ENCODE results near the gene AFF3. TPM values are rescaled to one million over a fixed set of nuclear protein-coding genes. Genes with fewer than 3 reads are reported as not detected.

The AFF3 gene
- total RNA-seq, 6 experiments from 2014 or later = 0.80 to 8.2 (median 6.8) TPM

GRCh38 chr2:100140582-100140981, 1.8 kb downstream of the AFF3 start:
- Mint-ChIP-seq H3K36me3 (ENCODE audit: low read depth) (no peaks in the 10 kb centered on the region; the same call in 1 of the 2 replicates), H3K27ac (no peak overlapping the region), H3K4me3 (no peak overlapping the region), H3K4me1 (ENCODE audit: low read depth) (no peaks in the 10 kb centered on the region), H3K27me3 (ENCODE audit: insufficient read depth) (peaks cover 9% of the 10 kb centered on the region), H3K9me3 (no peaks in the 10 kb centered on the region; the same call in 1 of the 2 replicates)
- no peak for DNase-seq
- TF ChIP-seq, protein P1, sequence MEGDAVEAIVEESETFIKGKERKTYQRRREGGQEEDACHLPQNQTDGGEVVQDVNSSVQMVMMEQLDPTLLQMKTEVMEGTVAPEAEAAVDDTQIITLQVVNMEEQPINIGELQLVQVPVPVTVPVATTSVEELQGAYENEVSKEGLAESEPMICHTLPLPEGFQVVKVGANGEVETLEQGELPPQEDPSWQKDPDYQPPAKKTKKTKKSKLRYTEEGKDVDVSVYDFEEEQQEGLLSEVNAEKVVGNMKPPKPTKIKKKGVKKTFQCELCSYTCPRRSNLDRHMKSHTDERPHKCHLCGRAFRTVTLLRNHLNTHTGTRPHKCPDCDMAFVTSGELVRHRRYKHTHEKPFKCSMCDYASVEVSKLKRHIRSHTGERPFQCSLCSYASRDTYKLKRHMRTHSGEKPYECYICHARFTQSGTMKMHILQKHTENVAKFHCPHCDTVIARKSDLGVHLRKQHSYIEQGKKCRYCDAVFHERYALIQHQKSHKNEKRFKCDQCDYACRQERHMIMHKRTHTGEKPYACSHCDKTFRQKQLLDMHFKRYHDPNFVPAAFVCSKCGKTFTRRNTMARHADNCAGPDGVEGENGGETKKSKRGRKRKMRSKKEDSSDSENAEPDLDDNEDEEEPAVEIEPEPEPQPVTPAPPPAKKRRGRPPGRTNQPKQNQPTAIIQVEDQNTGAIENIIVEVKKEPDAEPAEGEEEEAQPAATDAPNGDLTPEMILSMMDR (IDR thresholded peaks at IDR 0.05) = no peak

- H3K9me3 Mint-ChIP-seq = no peaks in the 10 kb centered on the region
- TF ChIP-seq, protein P1 (IDR thresholded peaks at IDR 0.05) = no peak
- H3K27me3 Mint-ChIP-seq (ENCODE audit: insufficient read depth) = peaks cover 4% of the 10 kb centered on the region
- no peak for DNase-seq
- H3K27ac Mint-ChIP-seq = no peak overlapping the region
- H3K4me3 Mint-ChIP-seq = no peak overlapping the region
- H3K36me3 Mint-ChIP-seq (ENCODE audit: low read depth) = no peaks in the 10 kb centered on the region
- H3K4me1 Mint-ChIP-seq (ENCODE audit: low read depth) = no peaks in the 10 kb centered on the region
Observed at GRCh38 chr2:100137866-100138570, 4.4 kb downstream of the AFF3 start.

- Mint-ChIP-seq H3K27me3 (ENCODE audit: insufficient read depth) (peaks cover 4% of the 10 kb centered on the region), H3K4me1 (ENCODE audit: low read depth) (no peaks in the 10 kb centered on the region), H3K4me3 (no peak overlapping the region), H3K27ac (no peak overlapping the region), H3K9me3 (no peaks in the 10 kb centered on the region), H3K36me3 (ENCODE audit: low read depth) (no peaks in the 10 kb centered on the region)
- TF ChIP-seq, protein P1 (IDR thresholded peaks at IDR 0.05) = no peak
- DNase-seq = no peak
Observed at GRCh38 chr2:100137318-100137717, 5.1 kb downstream of the AFF3 start.

- Mint-ChIP-seq H3K27ac (no peak overlapping the region), H3K36me3 (ENCODE audit: low read depth) (no peaks in the 10 kb centered on the region), H3K4me1 (ENCODE audit: low read depth) (no peaks in the 10 kb centered on the region), H3K4me3 (no peak overlapping the region), H3K27me3 (ENCODE audit: insufficient read depth) (peaks cover 4% of the 10 kb centered on the region), H3K9me3 (no peaks in the 10 kb centered on the region)
- no peak for DNase-seq
- TF ChIP-seq, protein P1 (IDR thresholded peaks at IDR 0.05) = no peak
Observed at GRCh38 chr2:100136310-100136709, 6.1 kb downstream of the AFF3 start.

- Mint-ChIP-seq H3K36me3 (ENCODE audit: low read depth) (no peaks in the 10 kb centered on the region), H3K27ac (no peak overlapping the region), H3K4me3 (no peak overlapping the region), H3K9me3 (no peaks in the 10 kb centered on the region), H3K4me1 (ENCODE audit: low read depth) (no peaks in the 10 kb centered on the region), H3K27me3 (ENCODE audit: insufficient read depth) (peaks cover 2% of the 10 kb centered on the region)
- no peak for DNase-seq
- TF ChIP-seq, protein P1 (IDR thresholded peaks at IDR 0.05) = no peak
Observed at GRCh38 chr2:100135415-100135814, 7.0 kb downstream of the AFF3 start.

Data from HFFc6 (cell line).